Stimulated activated CD8-positive, alpha-beta memory T cell treated with anti-CD3 and anti-CD28 coated beads, Interleukin-7, amount 100 ng/mL, for 1 hour (primary cell): ENCODE measurements around the gene SESN2.

Experiments used
- DNase-seq, 2 donors: peaks; one replicate each; pipeline ENCODE4 v3.0.0-alpha.2; 2020; ENCODE audit warnings: low read depth in 2 of 2

Gene SESN2

DNA sequence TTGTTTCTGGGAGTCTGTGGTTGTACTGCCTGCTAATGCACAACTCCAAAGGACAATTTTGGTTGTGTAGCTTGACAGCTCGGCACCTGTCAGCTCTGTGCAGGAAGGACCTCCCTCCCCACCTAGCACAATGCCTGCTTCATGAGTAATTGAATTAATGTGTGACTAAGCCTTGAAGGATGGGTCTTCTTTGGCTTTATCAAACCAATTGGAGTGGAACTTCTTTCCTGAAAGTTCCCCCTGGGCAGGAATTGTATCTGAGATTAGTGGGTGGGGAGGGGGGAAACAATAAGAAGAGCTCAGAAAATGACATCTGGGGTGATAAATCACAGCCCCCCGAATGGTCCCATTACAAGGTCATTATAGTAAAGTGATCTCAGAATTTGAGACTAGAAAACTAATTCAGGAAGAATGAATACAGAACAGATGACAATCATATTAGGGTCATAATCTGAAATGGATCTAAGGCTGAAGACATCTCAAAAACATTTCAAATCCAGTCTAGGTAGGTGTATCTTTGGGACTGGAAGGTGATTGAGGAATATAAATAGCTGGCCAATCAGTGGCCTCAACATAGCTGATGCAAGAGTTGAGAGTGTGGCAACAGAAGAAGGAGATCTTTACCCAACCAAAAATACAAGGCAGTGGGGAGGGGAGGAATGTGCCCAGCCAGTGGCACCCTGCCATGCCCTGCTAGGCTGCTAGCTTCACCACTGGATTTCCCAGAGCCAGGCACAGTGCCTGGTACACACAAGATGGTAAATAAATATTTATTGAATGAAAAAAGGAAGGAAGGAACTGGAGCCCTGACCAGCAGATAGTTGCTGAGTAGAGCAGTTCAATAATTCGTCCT lies 10.1 kb upstream of the SESN2 start:
- DNase-seq: no peak

GRCh38 chr1:28249866-28250295 lies 9.4 kb upstream of the SESN2 start:
- no peak for DNase-seq

GRCh38 chr1:28256197-28256827 lies 3.0 kb upstream of the SESN2 start:
- DNase-seq: no peak

DNA sequence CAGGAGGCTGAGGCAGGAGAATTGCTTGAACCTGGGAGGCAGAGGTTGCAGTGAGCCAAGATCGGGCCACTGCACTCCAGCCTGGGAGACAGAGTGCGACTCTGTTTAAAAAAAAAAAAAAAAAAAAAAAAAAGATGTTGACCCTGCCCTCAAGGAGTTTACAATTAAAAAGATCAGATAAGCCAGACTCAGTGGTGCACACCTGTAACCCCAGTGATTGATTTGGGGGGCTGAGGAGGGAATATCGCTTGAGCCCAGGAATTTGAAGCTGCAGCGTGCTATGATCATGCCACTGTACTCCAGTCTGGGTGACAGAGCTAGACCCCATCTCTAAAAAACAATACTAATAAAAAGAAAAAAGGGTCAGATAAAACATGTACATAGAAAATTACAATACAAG lies 1.6 kb upstream of the SESN2 start:
- no peak for DNase-seq

DNA sequence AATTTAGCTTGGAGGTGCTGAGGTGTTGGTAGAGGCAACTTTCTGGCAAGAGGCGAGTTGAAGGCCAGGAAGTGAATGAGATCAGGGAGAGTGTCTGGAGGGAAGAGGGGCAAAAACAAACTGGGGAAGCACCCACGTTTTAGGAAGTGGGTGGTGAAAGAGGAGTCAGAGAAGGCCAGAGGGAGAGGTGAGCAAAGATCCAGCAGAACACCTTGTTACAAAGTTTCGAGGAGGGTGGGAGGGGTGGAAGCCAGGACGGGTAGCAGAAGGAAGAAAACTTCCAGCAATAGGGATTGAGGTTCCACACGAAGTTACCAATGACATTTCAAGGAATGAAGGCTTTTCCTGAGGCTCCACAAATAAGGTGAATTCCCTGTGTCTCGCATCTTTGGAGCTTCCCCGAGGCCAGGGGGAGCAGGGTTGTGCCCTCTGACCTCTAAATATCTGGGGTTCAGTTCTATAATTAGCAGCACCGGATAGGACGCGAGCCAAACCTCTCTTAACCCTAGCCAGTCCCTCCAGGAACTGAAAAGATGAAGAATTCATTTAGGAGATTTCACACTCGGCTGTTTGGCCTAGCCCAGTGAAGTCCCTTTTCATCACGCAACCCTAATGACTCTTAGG lies 578 bp upstream of the SESN2 start:
- DNase-seq: no peak

DNA sequence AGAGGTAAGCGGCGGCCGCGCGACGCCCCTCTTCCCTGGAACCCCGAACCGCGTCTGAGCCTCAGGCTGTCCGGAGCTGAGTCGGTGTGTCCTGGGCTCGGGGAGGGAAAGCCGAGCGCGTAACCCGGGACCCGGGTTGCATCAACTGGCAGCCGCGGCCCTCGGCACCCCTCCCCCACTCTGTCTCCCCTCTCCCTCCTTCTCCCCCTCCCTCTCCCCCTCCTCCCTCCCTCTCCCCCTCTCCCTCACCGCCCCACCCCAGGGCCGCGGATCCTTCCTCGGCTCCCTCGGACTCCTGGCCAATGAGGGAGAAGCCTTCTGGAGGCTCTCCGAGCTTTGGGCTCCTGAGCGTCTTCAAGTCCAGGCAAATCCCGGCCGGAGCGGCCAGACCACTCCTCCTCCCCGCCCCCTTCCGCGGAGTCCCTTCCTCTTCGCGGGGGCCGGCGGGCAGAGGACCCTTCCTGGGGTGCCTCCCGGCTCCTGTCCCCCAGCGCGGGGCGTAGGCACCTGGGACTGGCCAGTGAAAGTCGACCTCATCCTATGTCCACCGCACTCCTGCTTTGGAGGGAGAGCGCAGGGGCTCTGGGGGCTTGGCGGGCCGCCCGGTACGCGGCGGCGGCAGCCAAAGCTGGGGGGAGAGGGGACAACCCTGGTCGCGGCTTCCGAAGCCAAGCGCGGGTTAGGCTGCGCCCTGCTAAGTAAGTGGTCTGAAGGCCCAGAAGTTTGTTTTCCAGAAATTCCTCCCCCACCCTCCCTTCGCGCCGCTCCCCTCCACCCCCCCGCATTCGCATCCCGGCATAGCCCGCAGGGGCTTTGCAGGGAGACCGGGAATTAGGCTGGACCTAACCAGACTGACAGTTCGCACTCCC lies 850 bp downstream of the SESN2 start:
- no peak for DNase-seq

GRCh38 chr1:28260803-28261174 lies 1.5 kb downstream of the SESN2 start:
- DNase-seq: no peak

DNA sequence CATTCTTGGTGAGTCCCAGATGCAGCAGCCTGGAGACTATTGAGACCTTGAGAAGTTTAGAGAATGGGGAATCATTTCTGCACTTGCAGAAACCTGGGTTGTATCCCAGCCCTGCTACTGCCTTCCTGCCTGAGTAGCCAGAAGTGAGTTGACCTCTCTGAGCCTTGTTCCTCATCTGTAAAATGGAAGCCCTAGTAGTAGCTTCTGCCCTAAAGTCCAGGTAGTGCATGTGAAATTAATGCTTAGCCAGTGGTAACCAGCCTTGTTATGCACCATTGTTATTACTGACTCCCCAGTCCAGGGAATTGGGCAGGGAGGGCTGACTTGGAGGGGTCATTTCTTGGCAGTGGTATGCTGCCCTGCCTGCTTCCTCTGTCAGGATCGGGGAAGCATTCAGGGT lies 5.6 kb downstream of the SESN2 start:
- DNase-seq: no peak

DNA sequence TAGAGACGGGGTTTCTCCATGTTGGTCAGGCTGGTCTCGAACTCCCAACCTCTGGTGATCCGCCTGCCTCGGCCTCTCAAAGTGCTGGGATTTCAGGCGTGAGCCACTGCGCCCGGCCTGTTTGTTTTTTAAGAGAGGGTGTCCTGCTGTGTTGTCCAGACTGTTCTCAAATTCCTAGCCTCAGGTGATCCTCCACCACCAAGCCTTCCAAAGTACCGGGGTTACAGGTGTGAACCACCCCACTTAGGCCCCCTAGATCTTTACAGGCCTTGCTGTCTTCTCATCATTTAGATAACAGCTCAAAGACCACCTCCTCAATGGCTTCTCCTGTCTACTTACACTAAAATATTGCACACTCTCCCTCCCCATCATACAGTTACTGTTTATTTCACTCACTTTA lies 6.3 kb downstream of the SESN2 start:
- DNase-seq: no peak

DNA sequence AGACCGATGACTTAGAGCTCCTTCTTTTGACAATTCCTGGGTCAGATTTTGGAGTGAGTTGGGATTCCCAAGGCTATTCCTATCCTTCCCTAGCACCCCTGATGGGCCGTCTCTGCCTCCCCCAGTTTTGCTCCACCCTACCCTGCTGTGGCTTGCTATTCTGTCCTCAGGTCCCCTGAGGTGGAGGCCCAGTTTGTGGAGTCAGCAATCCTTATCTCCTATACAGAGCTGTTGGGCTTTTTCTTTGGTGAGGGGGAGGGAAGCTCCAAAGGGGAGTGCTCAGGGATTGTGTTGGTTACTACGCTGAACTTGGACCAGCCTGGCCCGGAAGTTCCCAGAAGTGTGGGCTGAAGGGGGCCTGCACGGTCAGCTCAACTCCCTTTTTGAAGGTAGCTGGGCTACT lies 7.6 kb downstream of the SESN2 start:
- DNase-seq: no peak

GRCh38 chr1:28267633-28268032 lies 8.3 kb downstream of the SESN2 start:
- DNase-seq: no peak

DNA sequence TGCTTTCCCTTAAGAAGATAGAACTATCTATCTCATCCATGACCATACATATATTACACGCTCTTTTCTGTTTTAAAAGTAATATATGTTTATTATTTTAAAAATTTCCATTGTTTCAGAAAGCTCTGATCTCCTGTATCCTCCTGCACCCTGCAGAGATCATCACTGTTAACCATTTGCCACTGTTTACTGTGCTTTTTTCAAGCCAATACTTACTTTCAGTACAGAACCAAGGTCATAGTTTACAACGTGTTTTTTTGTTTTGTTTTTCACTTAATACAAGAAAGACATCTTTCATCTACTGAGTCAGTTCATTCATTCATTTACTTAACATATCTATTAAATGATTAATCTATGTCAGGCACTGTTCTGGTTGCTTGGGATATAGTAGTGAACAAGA lies 10.2 kb downstream of the SESN2 start:
- no peak for DNase-seq

- no peak for DNase-seq
These were observed 13.0 kb downstream of the SESN2 start for GRCh38 chr1:28272215-28272852.

DNA sequence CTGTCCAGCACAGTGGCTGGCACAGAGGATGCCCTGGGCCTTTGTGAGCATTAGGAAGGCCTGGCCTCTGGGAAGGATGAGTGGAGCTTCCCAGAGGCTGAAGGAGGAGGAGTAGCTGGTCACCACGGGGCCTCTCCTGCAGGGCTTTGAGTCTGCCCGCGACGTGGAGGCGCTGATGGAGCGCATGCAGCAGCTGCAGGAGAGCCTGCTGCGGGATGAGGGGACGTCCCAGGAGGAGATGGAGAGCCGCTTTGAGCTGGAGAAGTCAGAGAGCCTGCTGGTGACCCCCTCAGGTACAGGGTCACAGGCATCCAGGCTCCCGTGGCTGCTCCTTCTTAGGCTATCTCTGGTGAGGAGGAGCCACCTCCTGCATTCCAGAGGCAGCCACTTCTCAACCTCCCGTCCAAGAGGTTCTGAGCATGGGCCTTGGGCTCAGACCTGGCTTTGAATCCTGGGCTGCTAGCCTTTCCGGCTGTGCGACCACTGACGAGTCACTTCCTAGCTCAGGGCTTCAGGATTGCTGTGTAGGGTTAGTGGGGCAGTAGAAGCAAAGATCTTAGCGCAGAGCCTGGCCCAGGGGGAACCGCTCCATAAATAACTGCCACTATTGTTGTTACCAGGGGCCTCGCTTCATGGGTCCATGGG lies 14.0 kb downstream of the SESN2 start:
- no peak for DNase-seq

GRCh38 chr1:28278763-28279162 lies 19.4 kb downstream of the SESN2 start:
- no peak for DNase-seq

DNA sequence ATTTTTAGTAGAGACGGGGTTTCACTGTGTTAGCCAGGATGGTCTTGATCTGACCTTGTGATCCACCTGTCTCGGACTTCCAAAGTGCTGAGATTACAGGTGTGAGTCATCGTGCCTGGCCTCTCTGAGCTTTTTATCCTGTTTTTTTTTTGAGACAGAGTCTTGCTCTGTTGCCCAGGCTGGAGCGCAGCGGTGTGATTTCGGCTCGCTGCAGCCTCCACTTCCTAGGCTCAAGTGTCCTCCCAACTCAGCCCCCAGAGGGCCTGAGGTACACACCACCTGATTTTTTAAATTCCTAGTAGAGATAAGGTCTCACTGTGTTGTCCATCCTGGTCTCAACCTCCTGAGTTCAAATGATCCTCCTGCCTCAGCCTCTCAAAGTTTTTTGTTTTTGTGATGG lies 20.4 kb downstream of the SESN2 start:
- no peak for DNase-seq

DNA sequence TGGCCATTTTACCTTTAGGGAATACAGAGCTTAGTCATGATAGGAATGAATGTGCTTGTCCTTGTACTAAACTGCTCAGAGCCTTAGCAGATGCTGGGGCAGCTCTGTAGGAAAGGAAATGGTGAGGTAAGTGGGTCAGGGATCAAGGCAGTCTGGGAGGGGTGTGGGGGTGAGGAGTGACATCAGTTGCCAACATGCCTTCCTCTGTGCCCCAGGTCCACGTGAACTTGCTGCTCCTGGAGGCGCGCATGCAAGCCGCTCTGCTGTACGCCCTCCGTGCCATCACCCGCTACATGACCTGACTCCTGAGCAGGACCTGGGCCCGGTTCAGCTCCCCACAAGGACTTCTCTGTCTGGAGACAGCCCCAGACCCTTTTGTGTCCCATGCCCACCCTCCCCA lies 21.2 kb downstream of the SESN2 start:
- DNase-seq: no peak

DNA sequence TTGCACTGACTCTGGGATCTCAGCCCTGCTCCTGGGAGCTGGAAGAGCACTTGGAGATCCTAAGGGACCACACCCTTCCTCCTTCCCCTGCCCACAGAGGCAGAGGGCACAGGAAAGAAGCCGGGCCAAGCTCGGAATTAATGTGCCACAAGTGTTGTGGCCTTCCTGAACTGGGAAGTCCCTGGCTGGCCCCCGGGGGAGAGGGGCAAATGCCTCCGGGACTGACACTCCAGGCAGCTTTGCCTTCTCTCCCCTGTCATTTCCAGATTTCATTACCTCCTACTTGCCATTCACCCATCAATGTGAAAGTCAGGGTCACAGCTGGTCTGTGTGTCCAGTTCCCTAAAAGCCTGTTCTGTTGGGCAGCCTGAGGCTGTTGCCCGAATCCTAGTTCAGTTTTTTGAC lies 21.7 kb downstream of the SESN2 start:
- no peak for DNase-seq

GRCh38 chr1:28281608-28282425 lies 22.5 kb downstream of the SESN2 start:
- no peak for DNase-seq
